Fibroblast of lung (primary cell): ENCODE data around the gene WDR72. TPM values are rescaled to one million over a fixed set of nuclear protein-coding genes. Genes with fewer than 3 reads are reported as not detected.
"Not testable (repeated sequence)": the region's sequence is repeated elsewhere in the genome, so short reads cannot be mapped to it uniquely, and the experiment has no call there.

ENCODE experiments used
- DNase-seq, 2 donors: peaks; one replicate each; pipeline versions ENCODE4 v3.0.0 to v3.0.0-alpha.2; 2010; ENCODE audit warnings: low read depth in 2 of 2
- H2AFZ ChIP-seq: 2 replicates; pipeline ENCODE4 v1.5.1; 2012; ENCODE audit warnings: low read length, control low read depth, inconsistent platforms
- H3K27ac ChIP-seq: 2 replicates; pipeline ENCODE4 v1.5.1; 2011; ENCODE audit warnings: low read length, control low read depth; ENCODE audit not compliant: insufficient read depth
- H3K27me3 ChIP-seq: 2 replicates; pipeline ENCODE4 v1.5.1; 2011; ENCODE audit warnings: mild to moderate bottlenecking, low read length; ENCODE audit not compliant: control insufficient read depth, insufficient read depth
- H3K36me3 ChIP-seq: 2 replicates; pipeline ENCODE4 v1.5.1; 2011; ENCODE audit warnings: low read length; ENCODE audit not compliant: control insufficient read depth, insufficient read depth
- H3K4me1 ChIP-seq: 2 replicates; pipeline ENCODE4 v1.5.1; 2011; ENCODE audit warnings: low read length; ENCODE audit not compliant: control insufficient read depth, insufficient read depth; ENCODE audit errors: extremely low read depth
- H3K4me2 ChIP-seq: 2 replicates; pipeline ENCODE4 v1.5.1; 2011; ENCODE audit warnings: low read length, control low read depth; ENCODE audit not compliant: insufficient read depth; ENCODE audit errors: extremely low read depth
- H3K4me3 ChIP-seq, 4 experiments: fragments of 200-600 bp in 1 of 4; sonication (generic) in 1 of 4; replicated peaks in 1 of 4; 2 replicates each; pipeline ENCODE4 v1.5.1; 2011 to 2016; ENCODE audit warnings: low read length in 4 of 4, low read depth in 3 of 4, mild to moderate bottlenecking in 3 of 4, control low read depth in 2 of 4, inconsistent platforms in 1 of 4, mixed read lengths in 1 of 4; ENCODE audit not compliant: insufficient read depth in 1 of 4; ENCODE audit errors: control extremely low read depth in 1 of 4
- H3K79me2 ChIP-seq: 2 replicates; pipeline ENCODE4 v1.5.1; 2012; ENCODE audit warnings: mild to moderate bottlenecking, low read length, inconsistent platforms; ENCODE audit not compliant: control insufficient read depth, insufficient read depth
- H3K9ac ChIP-seq: 2 replicates; pipeline ENCODE4 v1.5.1; 2011; ENCODE audit warnings: mild to moderate bottlenecking, low read length, control low read depth; ENCODE audit not compliant: insufficient read depth
- H3K9me3 ChIP-seq: 2 replicates; pipeline ENCODE4 v1.5.1; 2012; ENCODE audit warnings: low read depth, low read length; ENCODE audit not compliant: control insufficient read depth, insufficient read depth
- H4K20me1 ChIP-seq: 2 replicates; pipeline ENCODE4 v1.5.1; 2011; ENCODE audit warnings: low read length; ENCODE audit not compliant: control insufficient read depth, insufficient read depth; ENCODE audit errors: extremely low read depth
- EZH2 ChIP-seq: IDR thresholded peaks from 2 replicates; pipeline ENCODE4 v1.5.1; 2012; ENCODE audit warnings: low read length, control low read depth, mild to moderate bottlenecking; ENCODE audit errors: missing control alignments
- polyA plus RNA-seq, 2 donors: library from polyadenylated mRNA; depleted of rRNA in 1 of 2; stranded (reverse) in 1 of 2; unstranded in 1 of 2; fragments of >200 nt; gene quantifications; 2 replicates each; pipeline ENCODE4 v1.2.1, GENCODE V29; 2011 to 2012; ENCODE audit warnings: missing spikeins in 1 of 2
- total RNA-seq: library from RNA; depleted of rRNA; stranded (reverse); fragments of >200 nt; gene quantifications from 2 replicates; pipeline ENCODE4 v1.2.1, GENCODE V29; 2014
- TF ChIP-seq, protein P1 (sequence below), 2 donors: IDR thresholded peaks in 1 of 2; conservative IDR thresholded peaks in 1 of 2; 1 replicate in 1 of 2; 2 replicates in 1 of 2; pipeline ENCODE4 v1.5.1; 2011 to 2012; ENCODE audit warnings: low read length in 2 of 2, control low read depth in 1 of 2, inconsistent platforms in 1 of 2, low read depth in 1 of 2, mild to moderate bottlenecking in 1 of 2

Gene WDR72
- total and polyA plus RNA-seq, 2 donors (not counting 1 experiment from before 2014, with no cell fraction given), result not detected

DNA sequence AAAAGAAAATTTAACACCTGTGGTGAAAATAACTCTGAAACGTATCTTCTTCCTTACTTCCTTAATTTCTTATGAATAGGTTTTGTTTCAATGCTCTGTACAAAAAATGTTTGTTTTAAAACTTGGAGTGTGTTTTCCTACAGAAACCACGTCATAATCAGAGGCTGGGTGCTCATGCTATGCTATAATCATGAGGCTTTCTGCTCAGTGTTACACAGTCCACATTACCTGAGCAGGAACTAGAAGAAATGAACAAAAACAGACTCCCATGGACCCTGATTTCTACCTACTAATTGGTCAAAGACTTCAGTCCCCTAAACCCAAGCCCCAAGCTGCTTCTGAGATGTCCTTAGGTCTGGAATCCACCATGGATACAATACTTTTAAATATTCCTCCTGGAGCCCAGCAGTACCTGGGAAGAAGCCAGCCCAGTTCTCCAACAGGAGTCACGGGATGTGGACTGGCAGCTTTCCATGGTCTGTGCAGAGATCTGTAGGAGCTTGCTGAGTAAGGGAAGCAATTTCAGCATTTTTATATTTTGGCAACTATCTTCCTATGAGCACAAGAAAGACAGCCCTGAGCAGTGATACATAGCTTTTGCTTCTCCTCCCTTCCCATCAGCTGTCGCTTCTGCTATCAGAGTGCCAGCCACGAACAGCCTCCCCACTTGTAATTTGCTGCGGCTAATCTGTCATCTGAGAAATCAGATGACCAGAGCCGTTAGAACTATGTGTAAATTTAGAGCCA, 65.6 kb downstream of the WDR72 start:
- Histone ChIP-seq H3K9ac (no peak overlapping the region), H3K4me1 (no peaks in the 10 kb centered on the region), H3K4me2 (no peak overlapping the region), H3K36me3 (no peaks in the 10 kb centered on the region), H4K20me1 (no peaks in the 10 kb centered on the region), H3K27me3 (no peaks in the 10 kb centered on the region), H3K4me3 (no peak overlapping the region), H3K79me2 (no peaks in the 10 kb centered on the region), H3K9me3 (no peaks in the 10 kb centered on the region), H3K27ac (no peak overlapping the region), H2AFZ (no peak overlapping the region)
- peak in 1 of 2 donors; percentile 2 for DNase-seq
- no peak for TF ChIP-seq EZH2
- TF ChIP-seq, protein P1, sequence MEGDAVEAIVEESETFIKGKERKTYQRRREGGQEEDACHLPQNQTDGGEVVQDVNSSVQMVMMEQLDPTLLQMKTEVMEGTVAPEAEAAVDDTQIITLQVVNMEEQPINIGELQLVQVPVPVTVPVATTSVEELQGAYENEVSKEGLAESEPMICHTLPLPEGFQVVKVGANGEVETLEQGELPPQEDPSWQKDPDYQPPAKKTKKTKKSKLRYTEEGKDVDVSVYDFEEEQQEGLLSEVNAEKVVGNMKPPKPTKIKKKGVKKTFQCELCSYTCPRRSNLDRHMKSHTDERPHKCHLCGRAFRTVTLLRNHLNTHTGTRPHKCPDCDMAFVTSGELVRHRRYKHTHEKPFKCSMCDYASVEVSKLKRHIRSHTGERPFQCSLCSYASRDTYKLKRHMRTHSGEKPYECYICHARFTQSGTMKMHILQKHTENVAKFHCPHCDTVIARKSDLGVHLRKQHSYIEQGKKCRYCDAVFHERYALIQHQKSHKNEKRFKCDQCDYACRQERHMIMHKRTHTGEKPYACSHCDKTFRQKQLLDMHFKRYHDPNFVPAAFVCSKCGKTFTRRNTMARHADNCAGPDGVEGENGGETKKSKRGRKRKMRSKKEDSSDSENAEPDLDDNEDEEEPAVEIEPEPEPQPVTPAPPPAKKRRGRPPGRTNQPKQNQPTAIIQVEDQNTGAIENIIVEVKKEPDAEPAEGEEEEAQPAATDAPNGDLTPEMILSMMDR (conservative IDR thresholded peaks at IDR 0.05 in 1 of 2, IDR thresholded peaks at IDR 0.05 in 1 of 2; ENCODE audit: low read depth in 1 of 2, low read length in 2 of 2), result no peak

DNA sequence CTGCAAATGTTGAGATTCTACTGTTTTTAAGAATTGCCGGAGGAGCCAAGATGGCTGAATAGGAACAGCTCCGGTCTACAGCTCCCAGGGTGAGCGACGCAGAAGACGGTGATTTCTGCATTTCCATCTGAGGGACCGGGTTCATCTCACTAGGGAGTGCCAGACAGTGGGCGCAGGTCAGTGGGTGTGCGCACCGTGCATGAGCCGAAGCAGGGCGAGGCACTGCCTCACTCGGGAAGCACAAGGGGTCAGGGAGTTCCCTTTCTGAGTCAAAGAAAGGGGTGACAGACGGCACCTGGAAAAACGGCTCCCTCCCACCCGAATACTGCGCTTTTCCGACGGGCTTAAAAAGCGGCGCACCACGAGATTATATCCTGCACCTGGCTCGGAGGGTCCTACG, 75.3 kb downstream of the WDR72 start:
- H2AFZ ChIP-seq, H3K4me2 ChIP-seq, DNase-seq, H3K27ac ChIP-seq, H4K20me1 ChIP-seq, H3K79me2 ChIP-seq, H3K9ac ChIP-seq, H3K4me3 ChIP-seq, H3K27me3 ChIP-seq, H3K36me3 ChIP-seq, H3K4me1 ChIP-seq, H3K9me3 ChIP-seq: not testable (repeated sequence)

- Histone ChIP-seq H3K9me3 (no peaks in the 10 kb centered on the region), H2AFZ (no peak overlapping the region), H3K4me1 (no peaks in the 10 kb centered on the region), H3K36me3 (no peaks in the 10 kb centered on the region), H3K4me3 (no peak overlapping the region), H3K4me2 (no peak overlapping the region), H4K20me1 (no peaks in the 10 kb centered on the region), H3K9ac (no peak overlapping the region), H3K79me2 (no peaks in the 10 kb centered on the region), H3K27ac (no peak overlapping the region), H3K27me3 (no peaks in the 10 kb centered on the region)
- TF ChIP-seq EZH2, result no peak
- TF ChIP-seq, protein P1 (conservative IDR thresholded peaks at IDR 0.05 in 1 of 2, IDR thresholded peaks at IDR 0.05 in 1 of 2; ENCODE audit: low read depth in 1 of 2, low read length in 2 of 2), result no peak
- no peak for DNase-seq
Observed at GRCh38 chr15:53681056-53681455, 78.4 kb downstream of the WDR72 start.
